ENCODE results near the gene COL5A1.

Gene COL5A1

DNA sequence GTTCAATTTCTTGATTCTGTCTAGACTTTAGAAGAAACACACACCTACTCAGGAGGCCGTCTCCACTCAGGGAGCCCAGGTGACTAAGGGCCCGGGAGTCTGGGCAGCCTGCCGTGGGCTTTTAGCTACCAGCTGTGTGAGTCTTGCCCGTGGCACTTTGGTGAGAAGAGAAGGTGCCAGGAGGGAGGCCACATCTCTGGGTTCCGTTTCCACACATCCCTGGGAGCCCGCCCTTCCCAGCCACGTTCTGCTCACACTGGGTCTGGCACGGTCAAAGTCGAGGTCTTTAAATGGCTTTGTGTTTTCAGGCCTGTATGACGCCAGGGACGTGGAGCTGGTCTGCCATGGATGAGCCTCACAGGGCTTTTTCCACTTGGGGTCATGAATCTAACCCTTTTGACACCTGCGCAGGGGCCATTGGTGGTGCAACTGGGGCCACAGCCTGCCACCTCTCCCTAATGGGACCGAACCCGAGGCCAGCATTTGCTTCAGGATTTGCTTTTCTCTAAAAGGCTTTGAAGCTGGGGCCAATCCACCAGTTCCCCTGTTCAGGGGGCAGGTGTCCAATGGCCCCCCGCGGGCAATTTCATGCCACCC lies 221.8 kb downstream of the COL5A1 start:
- no peak for DNase-seq (ENCODE audit: extremely low spot score)
- ChIA-PET CTCF (interaction anchor here (1.3 kb wide), 1 partner anchor 43 kb away, joined by 3 read pairs; no protein-coding TSS in a partner anchor), POLR2A (no interaction called here)
- TF ChIP-seq, protein P1, sequence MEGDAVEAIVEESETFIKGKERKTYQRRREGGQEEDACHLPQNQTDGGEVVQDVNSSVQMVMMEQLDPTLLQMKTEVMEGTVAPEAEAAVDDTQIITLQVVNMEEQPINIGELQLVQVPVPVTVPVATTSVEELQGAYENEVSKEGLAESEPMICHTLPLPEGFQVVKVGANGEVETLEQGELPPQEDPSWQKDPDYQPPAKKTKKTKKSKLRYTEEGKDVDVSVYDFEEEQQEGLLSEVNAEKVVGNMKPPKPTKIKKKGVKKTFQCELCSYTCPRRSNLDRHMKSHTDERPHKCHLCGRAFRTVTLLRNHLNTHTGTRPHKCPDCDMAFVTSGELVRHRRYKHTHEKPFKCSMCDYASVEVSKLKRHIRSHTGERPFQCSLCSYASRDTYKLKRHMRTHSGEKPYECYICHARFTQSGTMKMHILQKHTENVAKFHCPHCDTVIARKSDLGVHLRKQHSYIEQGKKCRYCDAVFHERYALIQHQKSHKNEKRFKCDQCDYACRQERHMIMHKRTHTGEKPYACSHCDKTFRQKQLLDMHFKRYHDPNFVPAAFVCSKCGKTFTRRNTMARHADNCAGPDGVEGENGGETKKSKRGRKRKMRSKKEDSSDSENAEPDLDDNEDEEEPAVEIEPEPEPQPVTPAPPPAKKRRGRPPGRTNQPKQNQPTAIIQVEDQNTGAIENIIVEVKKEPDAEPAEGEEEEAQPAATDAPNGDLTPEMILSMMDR (IDR thresholded peaks at IDR 0.05; ENCODE audit: control extremely low read depth, extremely low read depth, low read depth, missing control alignments) = no peak

DNA sequence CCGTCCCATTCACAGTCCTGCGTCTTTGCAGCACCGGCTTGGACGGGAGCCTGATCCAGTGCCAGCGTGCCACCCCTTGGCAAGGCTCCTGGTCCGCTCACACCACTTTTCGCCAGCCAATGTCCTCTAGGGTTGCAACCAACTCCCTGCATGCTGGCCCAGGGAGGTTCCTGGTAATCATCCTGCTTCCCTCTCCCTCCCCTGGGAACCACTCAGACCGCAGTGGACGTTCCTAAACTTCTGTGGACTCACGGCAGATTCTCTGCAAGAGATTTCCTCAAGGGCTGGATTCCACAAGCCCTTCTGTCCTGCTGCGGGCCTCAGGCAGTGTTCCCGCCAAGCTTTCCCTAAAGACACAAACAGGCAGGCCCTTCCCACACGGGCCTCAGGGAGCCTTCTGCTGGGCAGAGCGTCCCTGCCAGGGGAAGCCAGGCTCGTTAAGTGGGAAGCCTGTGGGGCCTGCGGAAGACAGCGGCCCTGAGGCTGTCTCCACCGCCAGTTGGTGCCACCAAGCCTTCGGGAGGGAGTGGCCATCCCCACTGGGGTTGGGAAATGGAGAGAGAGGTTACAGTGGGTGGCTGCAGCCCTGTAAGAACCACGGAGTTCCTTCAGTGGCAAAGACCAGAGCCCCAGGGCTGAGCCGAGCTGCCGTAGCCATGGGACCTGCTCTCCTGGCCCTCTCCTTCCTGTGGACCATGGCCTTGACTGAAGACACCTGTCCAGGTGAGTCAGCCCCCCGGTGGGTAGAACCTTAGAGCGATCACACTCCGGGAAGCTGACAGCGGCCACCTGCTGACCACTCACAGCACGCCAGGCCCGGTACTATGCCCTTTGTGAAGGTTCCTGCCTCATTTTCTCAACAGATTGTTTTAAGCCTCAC lies 222.6 kb downstream of the COL5A1 start:
- DNase-seq (ENCODE audit: extremely low spot score) = no peak
- POLR2A ChIA-PET = no interaction called here
- TF ChIP-seq, protein P1 (IDR thresholded peaks at IDR 0.05; ENCODE audit: control extremely low read depth, extremely low read depth, low read depth, missing control alignments) = no peak
- CTCF ChIA-PET = no interaction called here

DNA sequence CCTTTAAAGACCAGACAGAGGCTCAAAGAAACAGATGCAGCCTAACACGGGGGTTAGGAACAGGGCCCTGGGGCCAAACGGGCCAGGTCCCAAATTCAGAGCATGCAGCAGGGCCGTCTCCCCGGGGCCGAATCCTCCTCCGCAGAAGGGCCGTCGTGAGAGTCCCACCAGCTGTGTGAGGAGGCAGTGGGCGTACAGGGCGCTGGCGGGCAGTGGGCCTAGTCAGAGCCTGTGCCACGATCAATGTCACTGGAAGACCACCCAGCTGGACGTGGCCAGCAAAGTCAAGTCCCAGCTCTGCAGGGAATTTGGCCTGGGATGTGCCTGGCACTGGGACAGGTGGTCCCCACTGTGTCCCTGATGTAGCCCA lies 223.2 kb downstream of the COL5A1 start:
- ChIA-PET POLR2A (no interaction called here), CTCF (no interaction called here)
- DNase-seq (ENCODE audit: extremely low spot score) = no peak
- TF ChIP-seq, protein P1 (IDR thresholded peaks at IDR 0.05; ENCODE audit: control extremely low read depth, extremely low read depth, low read depth, missing control alignments) = no peak

DNA sequence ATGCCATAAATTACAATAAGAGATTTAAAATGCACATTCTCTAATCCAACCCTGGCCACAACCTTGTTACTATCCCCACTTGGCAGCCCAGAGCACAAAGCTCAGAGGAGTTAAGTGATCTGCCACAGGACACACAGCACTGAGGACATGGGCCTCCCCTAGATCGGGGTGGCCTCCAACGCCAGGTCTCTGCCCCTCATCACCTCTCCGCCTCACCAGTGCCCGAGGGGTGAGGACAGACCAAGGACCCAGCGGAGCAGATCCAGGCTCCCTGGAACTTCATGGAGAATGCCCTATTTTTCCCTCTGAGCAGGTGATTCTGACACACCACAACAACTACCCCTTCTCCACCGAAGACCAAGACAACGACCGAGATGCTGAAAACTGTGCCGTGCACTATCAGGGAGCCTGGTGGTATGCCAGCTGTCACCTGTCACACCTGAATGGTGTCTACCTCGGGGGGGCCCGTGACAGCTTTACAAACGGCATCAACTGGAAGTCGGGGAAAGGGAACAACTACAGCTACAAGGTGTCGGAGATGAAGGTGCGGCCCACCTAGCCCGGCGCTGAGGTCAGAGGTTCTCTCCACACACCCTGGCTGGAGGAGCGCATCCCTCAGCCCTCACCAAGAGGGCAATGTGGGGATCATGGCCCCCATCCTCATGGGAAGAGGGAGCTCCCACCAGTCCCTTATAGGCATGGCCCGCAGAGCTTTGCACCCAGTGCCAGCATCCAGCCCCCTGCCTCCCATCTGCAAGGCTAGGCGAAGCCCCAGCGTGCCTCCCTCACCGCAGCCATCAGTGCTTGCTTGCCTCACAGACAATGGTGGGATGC lies 226.5 kb downstream of the COL5A1 start:
- CTCF ChIA-PET = no interaction called here
- no peak for DNase-seq (ENCODE audit: extremely low spot score)
- POLR2A ChIA-PET = no interaction called here
- TF ChIP-seq, protein P1 (IDR thresholded peaks at IDR 0.05; ENCODE audit: control extremely low read depth, extremely low read depth, low read depth, missing control alignments) = no peak

DNA sequence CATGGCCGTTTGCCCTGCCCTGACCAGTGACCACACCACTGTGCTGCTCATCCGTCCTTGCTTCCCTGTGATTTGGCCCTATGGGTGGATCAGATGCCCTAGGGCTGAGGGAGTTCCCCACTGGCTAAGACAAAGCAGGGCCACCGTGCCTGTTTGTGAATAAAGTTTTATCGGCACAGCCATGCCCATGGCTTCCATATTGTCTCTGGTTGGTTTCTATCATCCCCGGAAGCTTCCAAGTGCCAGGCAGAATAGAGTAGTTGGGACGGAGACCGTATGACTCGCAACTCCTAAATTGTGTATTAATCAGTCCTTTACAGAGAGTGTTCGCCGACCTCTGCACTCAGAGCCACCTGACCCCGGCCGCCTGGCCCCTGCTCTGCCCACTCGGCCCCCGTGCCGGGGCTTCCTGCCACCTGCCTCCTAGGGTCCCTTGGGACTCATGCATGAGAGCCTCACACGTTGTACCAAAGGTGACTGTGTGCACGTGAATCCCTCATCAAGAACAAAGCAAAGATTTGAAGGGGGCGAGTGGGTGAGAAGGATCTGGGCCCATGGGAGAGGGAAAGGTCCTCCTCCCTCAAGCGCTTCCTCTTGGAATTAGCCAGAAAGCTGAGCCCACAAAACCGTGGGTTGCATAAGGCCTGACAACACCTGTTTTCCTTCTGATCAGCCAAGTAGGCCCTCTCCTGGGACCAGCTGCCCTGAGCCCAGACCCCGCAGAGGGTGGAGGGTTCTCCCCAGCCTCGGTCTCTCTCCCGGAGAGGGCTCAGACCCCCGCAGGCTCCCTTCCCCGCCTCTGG lies 227.3 kb downstream of the COL5A1 start:
- CTCF ChIA-PET = no interaction called here
- TF ChIP-seq, protein P1 (IDR thresholded peaks at IDR 0.05; ENCODE audit: control extremely low read depth, extremely low read depth, low read depth, missing control alignments) = no peak
- DNase-seq (ENCODE audit: extremely low spot score) = no peak
- POLR2A ChIA-PET = no interaction called here
